Chondrocyte (in vitro differentiated cells): Measurements from ENCODE around the gene RCAN1. TPM values are rescaled to one million over a fixed set of nuclear protein-coding genes. Genes with fewer than 3 reads are reported as not detected.

ENCODE experiments used
- DNase-seq: peaks from one replicate; pipeline ENCODE4 v3.0.0; 2021; ENCODE audit warnings: mixed read lengths, low spot score
- H3K27ac Mint-ChIP-seq: one replicate; pipeline ENCODE4 v1.8.0; 2021; ENCODE audit warnings: mild to moderate bottlenecking, moderate library complexity, mixed read lengths; ENCODE audit not compliant: unreplicated experiment
- H3K27me3 Mint-ChIP-seq: 2 replicates; pipeline ENCODE4 v1.8.0; 2021; ENCODE audit warnings: low read depth, mixed read lengths
- H3K36me3 Mint-ChIP-seq: 2 replicates; pipeline ENCODE4 v1.8.0; 2021; ENCODE audit warnings: low read depth, mixed read lengths
- H3K4me1 Mint-ChIP-seq: 2 replicates; pipeline ENCODE4 v1.8.0; 2021; ENCODE audit warnings: low read depth, mild to moderate bottlenecking, mixed read lengths
- H3K4me3 Mint-ChIP-seq: one replicate; pipeline ENCODE4 v1.8.0; 2021; ENCODE audit warnings: mild to moderate bottlenecking, moderate library complexity, mixed read lengths; ENCODE audit not compliant: unreplicated experiment
- H3K9me3 Mint-ChIP-seq: 2 replicates; pipeline ENCODE4 v1.8.0; 2021; ENCODE audit warnings: low read depth, mixed read lengths
- total RNA-seq: library from RNA; stranded (reverse); gene quantifications from 3 replicates; pipeline ENCODE4 v1.2.1, GENCODE V29; 2021
- TF ChIP-seq, protein P1 (sequence below): fragments of 200-600 bp; sonication (generic); IDR thresholded peaks from 2 replicates; pipeline ENCODE4 v1.5.0; 2021; ENCODE audit warnings: antibody characterized with exemption, mild to moderate bottlenecking, moderate library complexity

Gene RCAN1
- total RNA-seq, 1 donor from 2014 or later: 80.9 TPM

- TF ChIP-seq, protein P1, sequence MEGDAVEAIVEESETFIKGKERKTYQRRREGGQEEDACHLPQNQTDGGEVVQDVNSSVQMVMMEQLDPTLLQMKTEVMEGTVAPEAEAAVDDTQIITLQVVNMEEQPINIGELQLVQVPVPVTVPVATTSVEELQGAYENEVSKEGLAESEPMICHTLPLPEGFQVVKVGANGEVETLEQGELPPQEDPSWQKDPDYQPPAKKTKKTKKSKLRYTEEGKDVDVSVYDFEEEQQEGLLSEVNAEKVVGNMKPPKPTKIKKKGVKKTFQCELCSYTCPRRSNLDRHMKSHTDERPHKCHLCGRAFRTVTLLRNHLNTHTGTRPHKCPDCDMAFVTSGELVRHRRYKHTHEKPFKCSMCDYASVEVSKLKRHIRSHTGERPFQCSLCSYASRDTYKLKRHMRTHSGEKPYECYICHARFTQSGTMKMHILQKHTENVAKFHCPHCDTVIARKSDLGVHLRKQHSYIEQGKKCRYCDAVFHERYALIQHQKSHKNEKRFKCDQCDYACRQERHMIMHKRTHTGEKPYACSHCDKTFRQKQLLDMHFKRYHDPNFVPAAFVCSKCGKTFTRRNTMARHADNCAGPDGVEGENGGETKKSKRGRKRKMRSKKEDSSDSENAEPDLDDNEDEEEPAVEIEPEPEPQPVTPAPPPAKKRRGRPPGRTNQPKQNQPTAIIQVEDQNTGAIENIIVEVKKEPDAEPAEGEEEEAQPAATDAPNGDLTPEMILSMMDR: no peak
- Mint-ChIP-seq H3K9me3 (no peaks in the 10 kb centered on the region), H3K27me3 (no peaks in the 10 kb centered on the region), H3K27ac (no peak overlapping the region), H3K4me1 (peaks cover 60% of the 10 kb centered on the region), H3K36me3 (no peaks in the 10 kb centered on the region), H3K4me3 (no peak overlapping the region)
- DNase-seq: no peak
These were observed 64.6 kb downstream of the RCAN1 start for GRCh38 chr21:34550182-34550799.

DNA sequence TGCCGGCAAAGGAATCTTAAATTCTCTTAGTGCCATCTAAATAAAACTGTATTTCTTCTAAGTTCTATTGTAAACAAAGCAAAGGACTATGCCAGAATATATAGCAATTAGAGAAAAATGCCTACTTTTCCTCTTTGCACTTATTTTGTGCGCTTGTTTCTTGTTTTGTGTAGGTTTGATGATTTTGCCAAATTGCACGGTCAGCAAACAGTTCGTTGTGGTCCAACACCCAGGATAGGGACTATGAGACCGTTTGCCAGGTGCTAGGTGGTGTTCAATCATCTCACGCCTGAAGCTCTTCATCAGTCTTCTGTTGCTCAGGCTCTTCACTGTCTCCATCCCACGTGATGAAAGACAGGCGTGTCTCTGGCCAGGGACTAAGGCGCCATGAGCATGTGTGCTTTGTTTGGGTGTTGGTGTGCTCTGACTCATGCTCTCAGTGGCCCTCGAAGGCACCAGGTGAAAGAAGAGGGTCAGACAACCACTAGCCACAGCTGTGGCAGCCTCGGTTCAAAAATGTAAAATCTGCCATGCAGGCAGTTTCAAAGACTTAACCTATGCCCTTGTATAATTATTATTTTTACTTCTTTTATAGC, 66.0 kb downstream of the RCAN1 start:
- no peak for DNase-seq
- Mint-ChIP-seq H3K27me3 (no peaks in the 10 kb centered on the region), H3K9me3 (no peaks in the 10 kb centered on the region), H3K36me3 (no peaks in the 10 kb centered on the region), H3K27ac (no peak overlapping the region), H3K4me3 (no peak overlapping the region), H3K4me1 (peaks cover 60% of the 10 kb centered on the region)
- TF ChIP-seq, protein P1: no peak

- H3K9me3 Mint-ChIP-seq: peaks cover 13% of the 10 kb centered on the region
- H3K4me3 Mint-ChIP-seq: no peak overlapping the region
- peaks cover 41% of the 10 kb centered on the region for H3K4me1 Mint-ChIP-seq
- no peak for DNase-seq
- H3K36me3 Mint-ChIP-seq: peaks cover 3% of the 10 kb centered on the region
- no peaks in the 10 kb centered on the region for H3K27me3 Mint-ChIP-seq
- peak overlapping the region; percentile 96 for H3K27ac Mint-ChIP-seq
- TF ChIP-seq, protein P1: no peak
These were observed 68.4 kb downstream of the RCAN1 start for GRCh38 chr21:34546542-34546941.

DNA sequence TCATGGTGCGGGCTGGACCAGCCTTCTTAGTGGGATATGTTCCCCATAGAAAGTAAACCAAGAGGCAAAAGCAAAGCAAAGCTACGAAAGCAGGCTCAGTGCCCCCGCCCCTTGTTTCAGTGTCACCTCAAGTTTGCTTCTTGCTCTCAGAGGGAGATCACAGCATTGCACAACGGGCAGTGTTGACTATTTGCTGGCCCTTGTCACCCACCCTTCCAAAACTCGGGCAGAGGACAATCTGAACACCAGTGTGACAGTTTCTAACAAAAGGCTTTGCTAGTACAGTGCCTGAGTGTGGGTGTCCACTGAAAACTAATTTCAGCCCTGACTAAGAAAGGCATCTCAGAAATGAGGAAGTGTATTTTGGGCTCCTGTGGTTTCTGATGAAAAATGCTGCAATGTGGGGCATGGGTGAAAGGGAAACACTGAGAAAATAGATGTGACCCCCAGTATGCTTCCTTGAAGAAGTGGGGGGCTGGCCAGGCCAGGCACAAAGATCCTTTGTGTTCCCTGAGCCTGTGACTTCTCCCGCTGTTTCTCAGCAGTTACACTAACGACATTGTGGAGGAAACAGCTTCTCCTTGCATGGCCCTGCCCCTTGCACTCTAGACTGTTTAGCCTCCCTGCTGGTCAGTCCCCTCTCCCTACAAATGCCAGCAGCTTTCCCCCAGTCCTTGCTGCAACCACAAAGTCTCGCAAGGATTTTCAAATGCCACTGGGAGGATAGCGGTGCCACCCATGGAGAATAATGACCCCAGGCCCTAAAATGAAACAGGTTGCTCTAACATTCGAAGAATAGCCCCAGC, 69.6 kb downstream of the RCAN1 start:
- peaks cover 13% of the 10 kb centered on the region for H3K9me3 Mint-ChIP-seq
- H3K27ac Mint-ChIP-seq: peak overlapping the region; percentile 96
- H3K4me1 Mint-ChIP-seq: peaks cover 37% of the 10 kb centered on the region
- H3K27me3 Mint-ChIP-seq: no peaks in the 10 kb centered on the region
- peaks cover 3% of the 10 kb centered on the region for H3K36me3 Mint-ChIP-seq
- H3K4me3 Mint-ChIP-seq: peak overlapping the region; percentile 23
- DNase-seq: no peak
- TF ChIP-seq, protein P1: no peak

- peak overlapping the region; percentile 96 for H3K27ac Mint-ChIP-seq
- TF ChIP-seq, protein P1: peak; percentile 82
These were observed 70.8 kb downstream of the RCAN1 start for GRCh38 chr21:34544032-34544496.

More at GRCh38 chr21:34544032-34544496, 70.8 kb downstream of the RCAN1 start:
- H3K4me1 Mint-ChIP-seq: peaks cover 43% of the 10 kb centered on the region
- DNase-seq: no peak
- no peak overlapping the region for H3K4me3 Mint-ChIP-seq
- peaks cover 3% of the 10 kb centered on the region for H3K36me3 Mint-ChIP-seq
- H3K9me3 Mint-ChIP-seq: peaks cover 13% of the 10 kb centered on the region
- H3K27me3 Mint-ChIP-seq: no peaks in the 10 kb centered on the region
